ENCODE data around the gene SV2B. TPM values are rescaled to one million over a fixed set of nuclear protein-coding genes. Genes with fewer than 3 reads are reported as not detected.

Gene SV2B
- total and polyA plus RNA-seq, 2 donors from 2014 or later = 0.17 to 3.9 TPM

DNA sequence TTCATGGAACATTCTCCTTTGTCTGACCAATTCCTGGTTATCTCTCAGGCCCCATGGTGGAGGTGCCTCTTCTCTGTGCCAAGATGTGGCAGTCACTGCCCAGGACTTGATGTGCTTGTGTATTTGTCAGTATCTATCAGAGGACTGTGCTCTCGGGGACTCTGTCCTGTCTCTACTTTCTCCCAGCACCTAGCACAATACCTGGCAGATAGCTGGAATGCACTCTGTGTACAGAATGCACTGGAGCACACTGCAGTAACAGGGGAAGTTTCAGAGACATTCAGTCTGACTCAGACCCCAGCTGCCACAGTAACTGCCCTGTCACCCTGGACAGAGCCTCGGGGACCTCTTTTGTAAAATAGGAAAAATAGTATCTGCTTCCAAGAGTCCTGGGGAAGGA lies 34.6 kb upstream of the SV2B start:
- Histone ChIP-seq H3K36me3 (ENCODE audit: control insufficient read depth in 2 of 3, insufficient read depth in 3 of 3, low read length in 3 of 3) (no peaks in the 10 kb centered on the region), H3K4me3 (ENCODE audit: low read length in 3 of 3) (no peak overlapping the region), H3K27ac (ENCODE audit: low read depth in 2 of 2, low read length in 2 of 2) (no peak overlapping the region), H3K27me3 (ENCODE audit: control insufficient read depth, insufficient read depth, low read length) (no peaks in the 10 kb centered on the region), H3K9me3 (ENCODE audit: control insufficient read depth in 2 of 3, insufficient read depth in 1 of 3, low read length in 3 of 3) (no peaks in the 10 kb centered on the region), H3K4me1 (ENCODE audit: control insufficient read depth in 2 of 3, insufficient read depth in 2 of 3, low read depth in 1 of 3, low read length in 3 of 3) (no peaks in the 10 kb centered on the region), H3K9ac (ENCODE audit: low read length in 3 of 3) (no peak overlapping the region)
- intact Hi-C loops (cut with DNase I) = no loop called here
- TF ChIP-seq, protein P1, sequence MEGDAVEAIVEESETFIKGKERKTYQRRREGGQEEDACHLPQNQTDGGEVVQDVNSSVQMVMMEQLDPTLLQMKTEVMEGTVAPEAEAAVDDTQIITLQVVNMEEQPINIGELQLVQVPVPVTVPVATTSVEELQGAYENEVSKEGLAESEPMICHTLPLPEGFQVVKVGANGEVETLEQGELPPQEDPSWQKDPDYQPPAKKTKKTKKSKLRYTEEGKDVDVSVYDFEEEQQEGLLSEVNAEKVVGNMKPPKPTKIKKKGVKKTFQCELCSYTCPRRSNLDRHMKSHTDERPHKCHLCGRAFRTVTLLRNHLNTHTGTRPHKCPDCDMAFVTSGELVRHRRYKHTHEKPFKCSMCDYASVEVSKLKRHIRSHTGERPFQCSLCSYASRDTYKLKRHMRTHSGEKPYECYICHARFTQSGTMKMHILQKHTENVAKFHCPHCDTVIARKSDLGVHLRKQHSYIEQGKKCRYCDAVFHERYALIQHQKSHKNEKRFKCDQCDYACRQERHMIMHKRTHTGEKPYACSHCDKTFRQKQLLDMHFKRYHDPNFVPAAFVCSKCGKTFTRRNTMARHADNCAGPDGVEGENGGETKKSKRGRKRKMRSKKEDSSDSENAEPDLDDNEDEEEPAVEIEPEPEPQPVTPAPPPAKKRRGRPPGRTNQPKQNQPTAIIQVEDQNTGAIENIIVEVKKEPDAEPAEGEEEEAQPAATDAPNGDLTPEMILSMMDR (IDR thresholded peaks at IDR 0.05; ENCODE audit: borderline replicate concordance, extremely low read depth, insufficient read depth) = no peak
- FAIRE-seq = no peak
- DNase-seq = no peak

DNA sequence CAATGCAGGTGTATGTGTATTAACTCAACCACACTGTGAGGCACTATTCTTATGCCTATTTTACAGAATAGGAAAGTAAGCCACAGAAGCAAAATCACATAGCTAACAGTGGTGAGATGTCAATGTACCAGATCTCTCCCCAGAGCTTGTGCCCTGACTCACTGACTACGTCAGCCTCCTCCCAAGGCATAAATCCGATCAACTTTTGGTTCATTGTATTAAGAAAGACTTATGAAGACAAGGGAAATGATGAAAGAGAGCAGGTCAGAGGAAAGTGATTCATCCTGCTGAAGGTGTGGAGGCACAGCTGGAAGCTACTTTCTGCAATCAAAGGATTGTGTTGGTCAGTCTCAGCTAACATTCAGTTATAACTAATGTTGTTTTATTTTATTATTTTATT lies 33.0 kb upstream of the SV2B start:
- TF ChIP-seq, protein P1 (IDR thresholded peaks at IDR 0.05; ENCODE audit: borderline replicate concordance, extremely low read depth, insufficient read depth) = no peak
- FAIRE-seq (no peak), DNase-seq (no peak)
- H3K4me1 ChIP-seq (ENCODE audit: control insufficient read depth in 2 of 3, insufficient read depth in 2 of 3, low read depth in 1 of 3, low read length in 3 of 3) = no peaks in the 10 kb centered on the region
- no peaks in the 10 kb centered on the region for H3K36me3 ChIP-seq (ENCODE audit: control insufficient read depth in 2 of 3, insufficient read depth in 3 of 3, low read length in 3 of 3)
- no peak overlapping the region for H3K4me3 ChIP-seq (ENCODE audit: low read length in 3 of 3)
- intact Hi-C loops (cut with DNase I) = no loop called here
- no peak overlapping the region for H3K9ac ChIP-seq (ENCODE audit: low read length in 3 of 3)
- no peaks in the 10 kb centered on the region for H3K27me3 ChIP-seq (ENCODE audit: control insufficient read depth, insufficient read depth, low read length)
- no peaks in the 10 kb centered on the region for H3K9me3 ChIP-seq (ENCODE audit: control insufficient read depth in 2 of 3, insufficient read depth in 1 of 3, low read length in 3 of 3)
- H3K27ac ChIP-seq (ENCODE audit: low read depth in 2 of 2, low read length in 2 of 2) = no peak overlapping the region

DNA sequence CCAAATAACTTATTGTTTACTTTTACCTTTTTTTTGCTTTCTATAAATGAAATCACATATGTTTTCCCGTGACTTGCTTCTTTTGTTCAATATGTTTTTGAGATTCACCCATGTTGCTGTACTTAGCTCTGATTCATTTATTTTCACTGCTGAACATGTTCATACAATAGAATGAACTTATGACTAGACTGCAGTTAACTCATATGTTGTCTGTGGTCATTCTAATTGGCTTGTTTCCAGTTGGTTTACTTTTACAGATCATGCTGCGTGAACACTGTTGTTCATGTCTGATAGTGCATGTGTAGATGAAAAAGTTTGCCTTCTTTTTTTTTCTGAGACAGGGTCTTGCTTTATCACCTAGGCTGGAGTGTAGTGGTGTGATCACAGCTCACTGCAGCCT lies 31.6 kb upstream of the SV2B start:
- intact Hi-C loops (cut with DNase I) = no loop called here
- no peaks in the 10 kb centered on the region for H3K4me1 ChIP-seq (ENCODE audit: control insufficient read depth in 2 of 3, insufficient read depth in 2 of 3, low read depth in 1 of 3, low read length in 3 of 3)
- no peak overlapping the region for H3K27ac ChIP-seq (ENCODE audit: low read depth in 2 of 2, low read length in 2 of 2)
- FAIRE-seq (no peak), DNase-seq (no peak)
- H3K4me3 ChIP-seq (ENCODE audit: low read length in 3 of 3) = no peak overlapping the region
- TF ChIP-seq, protein P1 (IDR thresholded peaks at IDR 0.05; ENCODE audit: borderline replicate concordance, extremely low read depth, insufficient read depth) = no peak
- no peaks in the 10 kb centered on the region for H3K27me3 ChIP-seq (ENCODE audit: control insufficient read depth, insufficient read depth, low read length)
- no peak overlapping the region for H3K9ac ChIP-seq (ENCODE audit: low read length in 3 of 3)
- no peaks in the 10 kb centered on the region for H3K9me3 ChIP-seq (ENCODE audit: control insufficient read depth in 2 of 3, insufficient read depth in 1 of 3, low read length in 3 of 3)
- H3K36me3 ChIP-seq (ENCODE audit: control insufficient read depth in 2 of 3, insufficient read depth in 3 of 3, low read length in 3 of 3) = no peaks in the 10 kb centered on the region

DNA sequence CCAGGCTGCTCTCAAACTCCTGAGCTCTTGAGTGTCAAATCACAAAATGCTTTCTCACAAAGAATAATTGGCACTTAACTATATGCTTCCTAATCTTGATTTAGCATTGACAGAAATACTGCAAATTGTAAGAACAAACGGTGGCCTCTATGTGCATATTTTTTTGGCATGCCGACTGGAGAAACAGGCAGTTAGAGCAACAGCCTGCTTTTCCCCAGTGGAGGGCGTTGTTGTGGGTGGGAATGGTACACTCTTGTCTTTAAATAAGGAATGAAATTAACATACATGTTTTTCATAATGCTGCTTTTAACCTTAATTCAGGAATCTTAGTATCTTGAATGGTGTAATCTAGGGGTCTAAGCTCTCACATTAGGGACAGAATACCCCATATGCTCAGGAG lies 31.1 kb upstream of the SV2B start:
- no peaks in the 10 kb centered on the region for H3K27me3 ChIP-seq (ENCODE audit: control insufficient read depth, insufficient read depth, low read length)
- no peak overlapping the region for H3K4me3 ChIP-seq (ENCODE audit: low read length in 3 of 3)
- no peaks in the 10 kb centered on the region for H3K36me3 ChIP-seq (ENCODE audit: control insufficient read depth in 2 of 3, insufficient read depth in 3 of 3, low read length in 3 of 3)
- TF ChIP-seq, protein P1 (IDR thresholded peaks at IDR 0.05; ENCODE audit: borderline replicate concordance, extremely low read depth, insufficient read depth) = no peak
- H3K9ac ChIP-seq (ENCODE audit: low read length in 3 of 3) = no peak overlapping the region
- intact Hi-C loops (cut with DNase I) = no loop called here
- DNase-seq = no peak
- no peaks in the 10 kb centered on the region for H3K9me3 ChIP-seq (ENCODE audit: control insufficient read depth in 2 of 3, insufficient read depth in 1 of 3, low read length in 3 of 3)
- H3K27ac ChIP-seq (ENCODE audit: low read depth in 2 of 2, low read length in 2 of 2) = no peak overlapping the region
- no peaks in the 10 kb centered on the region for H3K4me1 ChIP-seq (ENCODE audit: control insufficient read depth in 2 of 3, insufficient read depth in 2 of 3, low read depth in 1 of 3, low read length in 3 of 3)
- FAIRE-seq = no peak
